LNCAP (cell line): Measurements from ENCODE around the gene WDR72.

ENCODE experiments used
- CTCF ChIP-seq: fragments of 450-650 bp; IDR thresholded peaks from 2 replicates; pipeline ENCODE4 v1.5.1; 2017; ENCODE audit warnings: mild to moderate bottlenecking

The WDR72 gene

GRCh38 chr15:53625260-53625659 is 134.2 kb downstream of the WDR72 start:
- no peak for TF ChIP-seq CTCF

GRCh38 chr15:53618461-53618860 is 141.0 kb downstream of the WDR72 start:
- no peak for TF ChIP-seq CTCF

- TF ChIP-seq CTCF, result no peak
Measured at GRCh38 chr15:53611145-53611920, 148.1 kb downstream of the WDR72 start.

- TF ChIP-seq CTCF, result no peak
Measured at GRCh38 chr15:53591041-53591440, 168.4 kb downstream of the WDR72 start.

GRCh38 chr15:53590380-53590779 is 169.1 kb downstream of the WDR72 start:
- no peak for TF ChIP-seq CTCF

- TF ChIP-seq CTCF, result no peak
Measured at GRCh38 chr15:53589520-53590057, 169.9 kb downstream of the WDR72 start.

- TF ChIP-seq CTCF, result no peak
Measured at GRCh38 chr15:53588773-53589172, 170.7 kb downstream of the WDR72 start.
